ENCODE data around the gene ASTN1. TPM values are rescaled to one million over a fixed set of nuclear protein-coding genes. Genes with fewer than 3 reads are reported as not detected.

The ASTN1 gene
- not detected in 2 replicates for total RNA-seq (2014; rRNA removed; shearing (Covaris generic))
- not detected in 2 replicates for total RNA-seq (2022)
- not detected for Bru-seq, nascent RNA
- not detected for BruChase-seq, experiment 1, labeled RNA remaining after a 6-hour chase
- BruChase-seq, experiment 2, labeled RNA remaining after a 2-hour chase: percentile 1 among the genes with signal in this experiment
- long read RNA-seq: 0 reads

DNA sequence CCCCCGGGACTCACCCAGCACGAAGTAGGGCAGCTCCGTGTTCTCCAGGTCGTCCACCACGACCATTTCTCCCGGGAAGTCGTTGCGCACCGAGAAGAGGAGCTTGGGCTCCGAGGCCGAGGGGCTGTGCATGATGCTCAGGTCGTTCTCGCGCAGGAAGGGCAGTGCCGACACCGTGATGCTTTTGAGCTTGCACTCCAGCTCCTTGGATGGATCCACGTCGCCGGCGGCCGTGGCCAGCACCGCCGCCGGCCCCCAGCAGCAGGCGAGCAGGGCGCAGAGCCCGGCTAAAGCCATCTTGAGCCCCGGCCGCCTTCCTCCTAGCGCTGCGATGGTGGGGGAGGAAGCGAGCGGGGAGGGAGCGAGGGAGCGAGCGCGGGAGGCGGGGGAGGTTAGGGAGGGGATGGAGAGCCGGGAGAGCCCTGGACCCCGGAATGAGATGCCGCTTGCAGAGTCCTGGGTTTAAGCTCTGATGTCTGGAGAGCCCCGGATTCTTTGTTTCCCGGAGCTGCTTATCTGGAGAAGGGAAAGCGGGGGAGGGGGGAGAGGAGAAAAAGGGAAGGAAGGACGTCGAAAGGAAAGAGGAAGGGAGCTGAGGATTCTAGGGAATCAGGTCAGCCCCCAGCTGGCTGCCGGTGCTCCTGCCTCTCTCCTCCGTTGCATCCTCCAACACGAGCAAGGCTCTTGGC, at the start of gene ASTN1:
TSS of gene ASTN1 (minus strand) at position 333 of the 689 bp plus-strand sequence. CDS start at position 297, 36 bp downstream.
- no peaks in the 10 kb centered on the region for H3K36me3 ChIP-seq (ENCODE audit: insufficient read depth, low read length)
- H3K27ac ChIP-seq (ENCODE audit: low read depth, low read length, poor library complexity, severe bottlenecking): no peak within 1 kb of the TSS
- no peaks in the 10 kb centered on the region for H4K20me1 ChIP-seq (ENCODE audit: insufficient read depth, low read length)
- ChIA-PET POLR2A (no interaction called here), CTCF (ENCODE audit: unreplicated experiment) (no interaction called here)
- no peaks in the 10 kb centered on the region for H3K9me3 ChIP-seq (ENCODE audit: low read length)
- DNase-seq (ENCODE audit: low spot score): no peak
- H3K4me3 ChIP-seq (ENCODE audit: low read depth, low read length, poor library complexity, severe bottlenecking): no peak within 1 kb of the TSS
- no peak within 1 kb of the TSS for H2AFZ ChIP-seq (ENCODE audit: low read length)
- H3K9me2 ChIP-seq (ENCODE audit: insufficient read depth, low read length): no peaks in the 10 kb centered on the region
- no peaks in the 10 kb centered on the region for H3K4me1 ChIP-seq (ENCODE audit: insufficient read depth, low read length, poor library complexity, severe bottlenecking)
- H3K79me2 ChIP-seq (ENCODE audit: insufficient read depth, low read depth, low read length): no peaks in the 10 kb centered on the region
- no peak within 1 kb of the TSS for H3K4me2 ChIP-seq (ENCODE audit: low read length)
- intact Hi-C loops (cut with micrococcal nuclease; ENCODE audit: unreplicated experiment): no loop called here
- TF ChIP-seq, protein P1, sequence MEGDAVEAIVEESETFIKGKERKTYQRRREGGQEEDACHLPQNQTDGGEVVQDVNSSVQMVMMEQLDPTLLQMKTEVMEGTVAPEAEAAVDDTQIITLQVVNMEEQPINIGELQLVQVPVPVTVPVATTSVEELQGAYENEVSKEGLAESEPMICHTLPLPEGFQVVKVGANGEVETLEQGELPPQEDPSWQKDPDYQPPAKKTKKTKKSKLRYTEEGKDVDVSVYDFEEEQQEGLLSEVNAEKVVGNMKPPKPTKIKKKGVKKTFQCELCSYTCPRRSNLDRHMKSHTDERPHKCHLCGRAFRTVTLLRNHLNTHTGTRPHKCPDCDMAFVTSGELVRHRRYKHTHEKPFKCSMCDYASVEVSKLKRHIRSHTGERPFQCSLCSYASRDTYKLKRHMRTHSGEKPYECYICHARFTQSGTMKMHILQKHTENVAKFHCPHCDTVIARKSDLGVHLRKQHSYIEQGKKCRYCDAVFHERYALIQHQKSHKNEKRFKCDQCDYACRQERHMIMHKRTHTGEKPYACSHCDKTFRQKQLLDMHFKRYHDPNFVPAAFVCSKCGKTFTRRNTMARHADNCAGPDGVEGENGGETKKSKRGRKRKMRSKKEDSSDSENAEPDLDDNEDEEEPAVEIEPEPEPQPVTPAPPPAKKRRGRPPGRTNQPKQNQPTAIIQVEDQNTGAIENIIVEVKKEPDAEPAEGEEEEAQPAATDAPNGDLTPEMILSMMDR (conservative IDR thresholded peaks at IDR 0.05; ENCODE audit: low read length): no peak
- no peak for TF ChIP-seq EZH2phosphoT487 (IDR thresholded peaks at IDR 0.05; ENCODE audit: borderline replicate concordance, low read depth, low read length)
- no TSS peak for BruUV-seq (replicated peaks)

DNA sequence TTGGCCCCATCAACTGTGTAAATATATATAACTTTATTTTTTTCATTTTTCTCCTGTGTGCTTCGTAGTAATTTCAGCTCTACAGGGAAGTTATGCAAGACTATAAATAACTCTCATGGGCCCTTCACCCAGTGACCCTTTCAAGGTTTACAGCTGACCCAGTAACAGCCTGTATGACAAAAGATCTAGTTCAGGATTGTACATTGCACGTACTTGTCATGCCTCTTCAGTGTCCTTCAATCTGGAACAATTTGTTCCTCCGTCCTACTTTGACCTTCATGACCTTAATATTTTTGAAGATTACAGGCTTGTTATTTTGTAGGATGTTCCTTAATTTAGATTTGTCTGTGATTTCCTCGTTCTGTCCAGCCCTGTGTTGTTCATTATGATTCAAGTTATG, 46.7 kb upstream of the ASTN1 start:
- H3K9me2 ChIP-seq (ENCODE audit: insufficient read depth, low read length): no peaks in the 10 kb centered on the region
- no peak for DNase-seq (ENCODE audit: low spot score)
- CTCF ChIA-PET (ENCODE audit: unreplicated experiment): no interaction called here
- no peaks in the 10 kb centered on the region for H3K9me3 ChIP-seq (ENCODE audit: low read length)
- no peaks in the 10 kb centered on the region for H3K4me1 ChIP-seq (ENCODE audit: insufficient read depth, low read length, poor library complexity, severe bottlenecking)
- H2AFZ ChIP-seq (ENCODE audit: low read length): no peak overlapping the region
- H4K20me1 ChIP-seq (ENCODE audit: insufficient read depth, low read length): no peaks in the 10 kb centered on the region
- H3K4me3 ChIP-seq (ENCODE audit: low read depth, low read length, poor library complexity, severe bottlenecking): no peak overlapping the region
- H3K79me2 ChIP-seq (ENCODE audit: insufficient read depth, low read depth, low read length): no peaks in the 10 kb centered on the region
- no peak overlapping the region for H3K27ac ChIP-seq (ENCODE audit: low read depth, low read length, poor library complexity, severe bottlenecking)
- intact Hi-C loops (cut with micrococcal nuclease; ENCODE audit: unreplicated experiment): no loop called here
- H3K4me2 ChIP-seq (ENCODE audit: low read length): no peak overlapping the region
- no TSS peak for BruUV-seq (replicated peaks)
- TF ChIP-seq, protein P1 (conservative IDR thresholded peaks at IDR 0.05; ENCODE audit: low read length): no peak
- no peak for TF ChIP-seq EZH2phosphoT487 (IDR thresholded peaks at IDR 0.05; ENCODE audit: borderline replicate concordance, low read depth, low read length)
- POLR2A ChIA-PET: no interaction called here
- H3K36me3 ChIP-seq (ENCODE audit: insufficient read depth, low read length): no peaks in the 10 kb centered on the region

GRCh38 chr1:177210071-177210470, 45.6 kb upstream of the ASTN1 start:
- Histone ChIP-seq H3K9me2 (ENCODE audit: insufficient read depth, low read length) (no peaks in the 10 kb centered on the region), H3K79me2 (ENCODE audit: insufficient read depth, low read depth, low read length) (no peaks in the 10 kb centered on the region), H3K4me2 (ENCODE audit: low read length) (no peak overlapping the region), H3K36me3 (ENCODE audit: insufficient read depth, low read length) (no peaks in the 10 kb centered on the region), H3K4me3 (ENCODE audit: low read depth, low read length, poor library complexity, severe bottlenecking) (no peak overlapping the region), H2AFZ (ENCODE audit: low read length) (no peak overlapping the region), H3K4me1 (ENCODE audit: insufficient read depth, low read length, poor library complexity, severe bottlenecking) (no peaks in the 10 kb centered on the region), H3K9me3 (ENCODE audit: low read length) (no peaks in the 10 kb centered on the region), H4K20me1 (ENCODE audit: insufficient read depth, low read length) (no peaks in the 10 kb centered on the region), H3K27ac (ENCODE audit: low read depth, low read length, poor library complexity, severe bottlenecking) (no peak overlapping the region)
- intact Hi-C loops (cut with micrococcal nuclease; ENCODE audit: unreplicated experiment): no loop called here
- no peak for TF ChIP-seq EZH2phosphoT487 (IDR thresholded peaks at IDR 0.05; ENCODE audit: borderline replicate concordance, low read depth, low read length)
- TF ChIP-seq, protein P1 (conservative IDR thresholded peaks at IDR 0.05; ENCODE audit: low read length): no peak
- no TSS peak for BruUV-seq (replicated peaks)
- no peak for DNase-seq (ENCODE audit: low spot score)
- ChIA-PET CTCF (ENCODE audit: unreplicated experiment) (no interaction called here), POLR2A (no interaction called here)

Measured in OCI-LY7 (cell line).